GM21367 (cell line): Measurements from ENCODE around the gene DPH7.
"Not testable (repeated sequence)": the region's sequence is repeated elsewhere in the genome, so short reads cannot be mapped to it uniquely, and the experiment has no call there.

ENCODE experiments used
- ATAC-seq: cut with Tn5 transposase; IDR thresholded peaks from one replicate; pipeline ENCODE4 v1.9.1; 2021; ENCODE audit not compliant: unreplicated experiment

DPH7 gene

DNA sequence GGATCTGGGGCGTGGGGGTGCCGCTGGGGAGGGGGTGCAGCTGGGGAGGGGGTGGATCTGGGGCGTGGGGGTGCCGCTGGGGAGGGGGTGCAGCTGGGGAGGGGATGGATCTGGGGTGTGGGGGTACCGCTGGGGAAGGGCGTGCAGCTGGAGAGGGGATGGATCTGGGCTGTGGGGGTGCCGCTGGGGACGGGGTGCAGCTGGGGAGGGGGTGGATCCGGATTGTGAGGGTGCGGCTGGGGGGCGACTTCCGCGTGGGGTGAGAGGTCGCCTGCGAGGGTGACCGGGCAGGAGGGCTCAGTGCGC is 27.8 kb downstream of the DPH7 start:
- not testable (repeated sequence) for ATAC-seq

DNA sequence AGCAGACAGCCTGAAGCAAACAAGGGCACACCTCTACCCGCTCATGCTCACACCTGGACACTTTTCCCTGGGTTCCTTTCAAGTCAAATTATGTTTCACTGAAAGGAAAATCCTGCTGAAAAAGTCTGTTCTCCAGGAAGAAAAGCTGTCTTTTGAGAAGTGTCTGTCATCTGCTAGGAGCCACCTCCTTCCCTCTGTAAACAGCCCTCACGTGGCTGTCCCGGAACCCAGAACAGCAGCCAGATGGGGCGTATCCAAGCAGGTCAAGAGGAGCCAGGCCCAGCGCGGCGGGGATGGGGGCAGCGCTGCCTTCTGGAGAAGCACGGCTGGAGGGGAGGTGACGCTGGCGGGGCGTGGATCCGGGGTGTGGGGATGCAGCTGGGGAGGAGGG is 28.5 kb downstream of the DPH7 start, which contains the start of gene PNPLA7:
Gene PNPLA7, minus strand, starts transcription at position 172 of the 391 bp plus-strand sequence. CDS start 205 bp downstream, outside the sequence.
- no peak for ATAC-seq

DNA sequence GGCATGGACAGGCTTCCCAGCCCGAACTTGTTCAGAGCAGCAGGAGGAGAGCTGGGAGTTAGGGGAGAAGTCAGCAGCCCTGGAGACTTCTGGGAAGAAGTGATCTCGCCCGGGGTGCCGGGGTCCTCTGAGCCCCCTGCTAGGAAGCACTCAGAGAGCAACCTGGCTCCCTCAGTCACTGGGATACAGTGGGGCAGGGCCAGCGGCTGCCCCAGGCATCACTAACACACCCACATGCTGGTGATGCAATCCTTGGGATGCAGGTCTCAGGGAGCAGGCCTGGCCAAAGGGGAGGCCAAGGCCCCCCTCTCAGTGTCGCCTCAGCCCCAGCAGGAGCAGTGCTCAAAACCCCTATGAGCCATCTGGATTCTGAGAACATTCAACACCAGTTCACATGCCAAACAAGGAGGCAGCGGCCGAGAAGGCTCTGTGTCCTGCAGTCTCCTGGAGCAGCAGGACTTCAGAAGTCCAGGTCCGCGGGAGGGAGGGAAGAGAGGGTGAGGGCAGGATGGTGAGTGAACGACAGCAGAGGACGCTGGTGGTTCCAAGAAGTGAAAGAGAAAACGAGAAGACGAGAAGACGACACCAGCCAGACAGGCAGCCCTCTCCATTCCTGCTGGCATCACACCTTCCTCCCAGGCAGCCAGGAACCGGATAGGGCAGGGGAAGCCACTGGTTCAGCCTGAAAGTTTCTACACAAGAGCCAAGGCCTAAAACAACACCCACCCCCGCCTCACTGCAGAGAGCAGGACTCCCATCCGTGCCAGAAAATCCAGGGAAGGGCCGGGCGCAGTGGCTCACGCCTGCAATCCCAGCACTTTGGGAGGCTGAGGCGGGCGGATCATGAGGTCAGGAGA is 30.8 kb downstream of the DPH7 start:
- no peak for ATAC-seq

DNA sequence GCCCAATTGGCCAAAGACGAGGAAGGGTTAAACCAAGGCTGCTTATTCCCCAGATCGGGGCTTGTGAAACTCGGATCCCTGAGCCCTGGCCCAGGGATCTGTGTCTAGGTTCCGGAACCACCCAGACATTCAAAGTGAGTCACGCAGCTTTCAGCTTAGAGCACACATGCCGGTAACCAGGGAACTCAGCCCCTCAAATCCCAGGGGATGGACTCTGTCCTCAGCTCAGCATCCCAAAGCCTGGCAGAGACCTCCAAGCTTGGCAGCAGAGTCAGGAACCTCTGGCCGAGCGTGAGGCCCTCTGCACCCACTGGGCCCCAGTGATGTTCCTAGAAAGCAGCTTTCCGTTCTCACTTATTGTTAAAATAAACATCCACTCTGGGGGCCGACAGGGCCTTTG is 33.6 kb downstream of the DPH7 start:
- ATAC-seq = no peak

DNA sequence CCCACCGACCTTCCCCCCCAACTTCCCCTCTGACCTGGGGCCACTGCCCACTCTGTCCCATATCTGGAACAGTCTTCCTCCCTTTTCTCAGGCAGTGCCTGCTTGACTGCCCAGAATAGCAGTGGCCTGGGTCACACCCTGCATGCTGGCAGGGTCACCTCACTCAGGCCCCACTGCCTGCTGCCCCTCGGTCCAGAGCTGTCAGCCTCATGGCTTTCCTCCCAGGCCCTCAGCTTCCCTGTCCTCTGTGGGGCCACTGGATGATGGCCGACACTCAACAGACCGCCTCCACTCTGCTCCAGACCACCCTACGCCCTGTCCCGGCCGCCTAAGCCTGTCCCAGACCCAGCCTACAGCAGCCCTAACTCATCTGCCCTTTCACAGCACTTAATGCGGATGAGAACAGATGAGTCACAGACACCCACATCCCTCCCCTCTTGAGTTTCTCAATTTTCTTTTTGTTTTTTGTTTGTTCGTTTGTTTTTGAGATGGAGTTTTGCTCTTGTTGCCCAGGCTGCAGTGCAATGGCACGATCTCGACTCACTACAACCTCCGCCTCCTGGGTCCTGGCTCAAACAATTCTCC is 34.5 kb downstream of the DPH7 start:
- no peak for ATAC-seq

DNA sequence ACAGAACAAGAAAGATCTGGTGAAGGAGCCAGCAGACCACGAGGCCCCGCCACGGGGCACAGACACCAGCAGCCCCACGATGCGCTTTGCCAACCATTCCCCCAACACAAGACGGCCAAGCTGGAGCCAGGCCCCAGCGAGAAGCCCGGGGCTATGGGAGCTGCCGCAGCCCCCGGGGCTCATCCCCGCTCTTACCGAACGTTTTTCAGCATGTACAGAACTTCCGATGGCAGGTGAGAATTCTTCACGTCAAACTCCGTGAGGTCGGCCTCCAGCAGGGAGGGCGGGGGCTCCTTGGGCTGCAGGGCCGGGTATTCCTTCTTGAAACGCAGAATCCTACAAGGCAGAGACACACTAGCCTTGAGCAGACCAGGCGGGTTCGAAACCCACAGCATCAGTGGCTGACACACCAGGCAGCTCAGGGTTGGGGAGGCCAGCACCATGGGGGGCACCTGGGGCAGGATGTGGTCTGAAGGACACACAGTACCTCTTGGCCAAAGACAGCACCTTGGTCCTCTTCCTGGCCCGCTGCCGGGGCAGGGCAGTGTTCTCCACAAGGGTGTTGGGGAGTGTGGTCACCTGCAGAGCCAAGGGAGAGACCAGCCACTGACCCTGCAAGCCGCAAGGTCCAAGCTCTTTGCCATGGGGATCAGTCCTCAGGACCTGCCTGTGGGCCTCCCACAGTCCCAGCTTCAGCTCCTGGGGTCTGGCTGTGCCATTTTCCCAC is 35.3 kb downstream of the DPH7 start:
- ATAC-seq = no peak

GRCh38 chr9:137542486-137542885 is 36.2 kb downstream of the DPH7 start:
- no peak for ATAC-seq

GRCh38 chr9:137540536-137540935 is 38.2 kb downstream of the DPH7 start:
- ATAC-seq = no peak

DNA sequence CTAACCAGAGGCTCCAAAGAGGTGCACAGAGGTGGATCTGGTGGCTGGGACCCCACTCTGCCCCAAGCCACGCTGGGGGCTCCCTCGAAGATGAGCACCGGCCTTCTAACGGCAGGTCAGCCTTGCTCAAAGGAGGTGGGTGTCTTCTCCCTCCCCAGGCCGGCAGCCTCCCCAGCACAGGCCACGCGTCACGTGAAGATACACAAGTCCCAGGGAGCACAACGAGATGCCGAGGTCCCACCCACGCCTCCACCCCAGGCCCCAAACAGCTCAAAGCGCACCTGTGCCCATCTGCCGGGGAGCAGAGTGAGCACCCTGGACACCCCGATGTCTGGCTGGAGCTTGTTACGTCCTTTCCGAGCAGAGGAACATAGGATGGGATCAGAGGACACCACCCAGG is 40.7 kb downstream of the DPH7 start:
- no peak for ATAC-seq

DNA sequence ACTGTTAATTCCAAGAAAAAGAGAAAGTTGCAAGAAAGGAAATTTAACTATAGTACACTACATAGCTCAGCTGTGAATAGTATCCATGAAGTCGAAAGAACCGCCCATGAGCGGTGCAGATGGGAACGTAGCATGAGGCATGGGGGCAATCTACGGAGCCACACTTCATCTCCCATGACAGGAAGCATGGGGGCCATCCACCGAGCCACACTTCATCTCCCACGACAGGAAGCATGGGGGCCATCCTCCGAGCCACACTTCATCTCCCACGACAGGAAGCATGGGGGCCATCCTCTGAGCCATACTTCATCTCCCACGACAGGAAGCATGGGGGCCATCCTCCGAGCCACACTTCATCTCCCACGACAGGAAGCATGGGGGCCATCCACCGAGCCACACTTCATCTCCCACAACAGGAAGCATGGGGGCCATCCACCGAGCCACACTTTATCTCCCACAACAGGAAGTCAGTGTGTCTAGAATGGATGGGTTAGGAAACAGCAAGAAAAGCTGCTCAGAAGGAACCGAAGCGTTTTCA is 42.1 kb downstream of the DPH7 start:
- not testable (repeated sequence) for ATAC-seq

- ATAC-seq = no peak
Measured at GRCh38 chr9:137535120-137535428, 43.7 kb downstream of the DPH7 start.

GRCh38 chr9:137534256-137535119 is 44.2 kb downstream of the DPH7 start:
- ATAC-seq = no peak

GRCh38 chr9:137532891-137533468 is 45.7 kb downstream of the DPH7 start:
- ATAC-seq = not testable (repeated sequence)

GRCh38 chr9:137531099-137531765 is 47.5 kb downstream of the DPH7 start:
- no peak for ATAC-seq

DNA sequence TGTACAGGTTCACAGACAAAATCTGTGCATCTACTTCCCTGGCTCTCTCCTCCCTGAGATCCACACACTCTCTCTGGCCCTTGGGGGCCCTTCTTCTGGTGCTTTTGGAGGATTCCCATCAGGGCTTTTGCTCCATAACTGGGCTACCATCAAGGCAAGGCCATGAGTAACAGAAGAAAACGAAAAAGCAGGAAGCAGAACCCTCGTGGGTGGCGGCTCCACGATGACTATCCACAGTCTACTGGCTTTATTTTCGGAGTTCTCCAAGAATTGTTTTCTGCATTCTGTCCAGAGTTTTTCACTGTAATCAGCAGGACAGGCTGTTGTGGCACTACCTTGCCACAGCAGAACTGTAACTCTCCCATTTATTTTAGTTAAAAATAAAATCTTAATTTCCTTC is 48.4 kb downstream of the DPH7 start:
- ATAC-seq = no peak

GRCh38 chr9:137524981-137525317 is 53.8 kb downstream of the DPH7 start:
- no peak for ATAC-seq

GRCh38 chr9:137524161-137524980 is 54.4 kb downstream of the DPH7 start:
- ATAC-seq = no peak

DNA sequence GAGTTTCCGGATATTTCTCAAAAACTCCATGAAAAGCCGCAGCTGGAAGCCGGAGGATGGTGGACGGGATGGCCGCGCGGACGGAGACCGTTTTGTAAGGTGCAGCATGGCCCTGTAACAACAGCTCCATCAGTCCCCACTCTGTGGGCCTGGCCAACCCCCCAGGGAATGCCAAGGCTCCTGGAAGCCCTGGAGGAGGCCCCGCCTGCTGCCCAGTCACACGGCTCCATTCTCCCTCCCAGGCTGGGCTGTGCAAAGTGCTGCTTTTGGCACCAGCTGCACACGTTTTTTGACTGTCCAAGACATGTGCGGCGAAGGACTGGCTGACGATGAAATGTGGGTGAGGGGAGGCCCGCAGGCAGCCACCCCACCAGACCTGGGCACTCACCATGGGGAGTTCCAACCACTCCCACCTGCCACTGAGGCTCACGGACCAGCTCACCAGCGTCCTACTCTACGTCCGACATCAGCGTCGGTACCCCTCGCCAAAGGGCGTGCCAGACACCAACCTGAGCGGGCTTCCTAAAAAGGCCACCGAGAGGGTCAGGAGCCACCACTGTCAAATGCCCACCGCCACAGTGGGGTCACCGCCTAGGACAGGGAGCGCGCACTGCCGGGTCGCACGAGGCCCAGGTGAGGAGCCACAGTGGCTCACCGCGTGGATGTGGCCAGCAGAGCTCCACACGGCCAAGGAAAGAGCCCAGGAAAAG is 55.8 kb downstream of the DPH7 start:
- no peak for ATAC-seq
